ENCODE results near the gene RPL37.
"Not testable (repeated sequence)": the region's sequence is repeated elsewhere in the genome, so short reads cannot be mapped to it uniquely, and the experiment has no call there.

The RPL37 gene

GRCh38 chr5:40834849-40835787 lies at the start of gene RPL37:
Gene RPL37, minus strand, starts transcription at chr5:40835222. Its CDS starts 37 bp downstream, at chr5:40835185.
- peak; percentile 98 for DNase-seq

- DNase-seq = not testable (repeated sequence)
These were observed 48.0 kb upstream of the RPL37 start for GRCh38 chr5:40883051-40883450.

GRCh38 chr5:40882291-40882690 lies 47.3 kb upstream of the RPL37 start:
- no peak for DNase-seq

DNA sequence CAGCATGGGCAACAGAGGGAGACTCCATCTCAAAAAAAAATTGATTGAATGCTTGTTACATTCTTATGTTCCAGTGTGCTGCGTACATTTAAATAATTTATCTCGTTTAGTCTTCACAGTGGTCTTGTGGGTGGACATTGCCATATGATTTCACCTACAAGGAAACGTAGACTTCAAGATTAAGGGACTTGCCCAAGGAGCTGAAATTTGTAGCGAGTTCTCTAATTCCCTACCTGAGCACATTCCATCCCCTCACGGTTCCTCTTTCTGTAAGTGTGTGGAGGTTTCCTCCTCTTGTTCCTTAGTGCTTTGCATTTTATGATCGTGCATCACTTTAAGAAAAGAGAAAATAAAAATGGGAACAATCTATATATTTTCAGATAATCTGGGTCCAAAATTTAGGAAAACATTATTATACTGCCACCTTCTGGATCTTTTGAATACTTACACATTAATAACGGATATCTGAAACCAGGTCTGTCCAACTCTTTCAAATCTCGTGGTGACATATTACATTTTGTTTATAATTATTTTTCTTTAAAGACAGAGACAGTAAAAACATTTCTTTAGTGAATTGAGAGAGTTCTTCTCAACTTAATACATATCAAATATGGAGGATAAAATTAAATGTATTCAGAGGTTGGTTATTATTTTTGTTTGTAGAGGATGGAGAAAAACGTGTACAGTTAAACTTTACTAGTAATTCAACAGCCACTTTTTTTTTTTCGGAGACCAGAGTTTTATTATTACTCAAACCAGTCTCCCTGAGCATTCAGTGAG lies 44.3 kb upstream of the RPL37 start:
- DNase-seq = peak; percentile 13

DNA sequence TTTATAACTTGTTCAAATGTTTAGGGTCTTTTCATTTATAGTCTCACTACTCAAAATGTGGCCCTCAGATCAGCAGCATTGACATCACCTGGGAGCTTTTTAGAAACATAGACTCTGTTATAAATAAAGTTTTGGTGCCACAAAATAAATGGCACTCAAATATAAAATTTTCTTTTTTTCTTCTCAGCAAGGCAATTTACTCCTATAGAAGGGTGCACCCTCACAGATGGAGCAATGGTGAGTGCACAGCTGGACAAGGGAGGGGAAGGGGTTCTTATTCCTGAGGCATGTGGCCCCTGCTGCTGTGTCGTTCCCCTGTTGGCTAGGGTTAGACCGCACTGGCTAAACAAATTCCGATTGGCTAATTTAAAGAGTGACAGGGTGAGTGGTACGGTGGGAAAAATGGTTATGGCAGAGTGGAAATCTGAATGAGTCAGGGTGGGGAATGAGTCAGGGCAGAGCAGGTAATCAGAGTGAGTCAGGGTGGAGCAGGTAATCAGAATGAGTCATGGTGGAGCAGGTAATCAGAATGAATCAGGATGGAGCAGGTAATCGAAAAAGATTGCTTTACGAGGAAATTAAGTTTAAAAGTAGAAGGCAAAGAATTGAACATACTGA lies 42.5 kb upstream of the RPL37 start:
- peak; percentile 11 for DNase-seq

GRCh38 chr5:40875958-40876357 lies 40.9 kb upstream of the RPL37 start:
- DNase-seq = no peak

DNA sequence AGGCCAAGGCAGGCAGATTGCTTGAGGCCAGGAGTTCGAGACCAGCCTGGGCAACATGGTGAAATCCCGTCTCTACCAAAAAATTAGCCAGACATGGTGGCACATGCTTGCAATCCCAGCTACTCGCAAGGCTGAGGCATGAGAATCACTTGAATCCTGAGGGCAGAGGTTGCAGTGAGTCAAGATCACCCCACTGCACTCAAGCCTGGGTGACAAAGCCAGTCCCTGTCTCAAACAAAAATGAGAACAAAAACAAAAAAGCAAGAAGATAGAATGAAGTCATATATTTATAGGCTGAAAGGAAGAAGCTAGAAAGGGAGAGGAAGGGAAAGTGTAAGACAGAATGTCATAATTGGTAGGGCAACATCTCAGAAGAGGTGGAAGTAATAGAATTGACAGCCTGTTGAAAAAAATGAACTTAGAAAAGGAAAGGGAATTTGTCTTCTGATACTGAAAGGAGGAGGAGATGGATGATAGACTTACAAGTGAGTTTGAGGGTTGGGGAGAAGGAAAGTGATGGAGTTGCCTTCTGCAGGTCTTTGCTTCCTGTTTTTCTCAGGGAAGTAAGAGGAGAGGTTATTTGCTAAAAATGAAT lies 38.4 kb upstream of the RPL37 start:
- no peak for DNase-seq

DNA sequence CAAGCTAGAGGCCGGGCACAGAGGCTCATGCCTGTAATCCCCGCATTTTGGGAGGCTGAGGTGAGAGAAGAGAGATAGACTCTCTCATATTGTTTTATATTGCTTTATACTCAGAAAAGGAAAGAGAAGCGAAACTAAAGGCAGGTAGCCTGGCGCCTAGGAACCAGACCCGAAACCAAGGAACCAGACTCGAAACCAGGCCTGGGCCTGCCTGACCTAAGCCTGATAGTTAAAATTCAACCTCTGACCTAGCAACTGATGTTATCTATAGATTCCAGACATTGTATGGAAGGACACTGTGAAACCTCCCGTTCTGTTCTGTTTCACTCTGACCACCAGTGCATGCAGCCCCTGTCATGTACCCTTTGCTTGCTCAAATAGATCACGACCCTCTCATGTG lies 37.2 kb upstream of the RPL37 start:
- DNase-seq = not testable (repeated sequence)

DNA sequence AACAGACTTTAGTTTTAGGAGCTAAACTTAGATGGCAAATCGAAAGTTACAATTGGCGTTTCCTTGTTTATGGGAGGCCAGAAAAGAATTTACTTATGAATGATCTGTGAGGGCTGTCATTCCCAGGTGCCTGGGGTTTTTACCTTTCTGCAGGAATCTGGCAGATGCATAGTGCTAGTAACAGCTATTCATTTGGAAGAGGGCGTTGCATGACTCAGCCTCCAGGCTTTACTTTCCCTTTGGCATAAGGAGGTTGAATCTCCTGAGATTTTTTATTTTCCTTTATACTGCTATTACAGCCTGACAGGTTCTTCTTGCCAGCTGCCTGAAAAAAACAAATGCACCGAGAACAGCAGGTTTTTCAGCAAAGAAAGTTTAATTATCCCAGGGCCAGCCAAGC lies 36.2 kb upstream of the RPL37 start:
- no peak for DNase-seq

DNA sequence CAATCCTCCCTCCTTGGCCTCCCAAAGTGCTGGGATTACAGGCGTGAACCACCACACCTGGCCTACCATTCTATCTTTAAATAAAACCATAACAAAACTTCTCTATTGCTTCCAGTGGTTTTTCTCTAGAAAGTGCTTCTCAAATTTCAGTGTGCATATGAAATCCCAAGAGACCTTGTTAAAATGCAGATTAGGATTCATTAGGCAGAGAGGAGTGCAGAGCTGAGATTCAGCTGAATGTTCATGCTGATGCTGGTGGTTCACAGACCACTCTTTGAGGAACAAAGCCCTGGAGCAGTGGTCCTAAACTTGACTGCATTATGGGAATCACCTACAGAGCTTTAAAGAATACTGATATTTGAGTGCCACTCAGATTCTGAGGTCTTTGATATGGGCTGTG lies 34.4 kb upstream of the RPL37 start:
- no peak for DNase-seq

- no peak for DNase-seq
These were observed 31.8 kb upstream of the RPL37 start for GRCh38 chr5:40866844-40867243.

DNA sequence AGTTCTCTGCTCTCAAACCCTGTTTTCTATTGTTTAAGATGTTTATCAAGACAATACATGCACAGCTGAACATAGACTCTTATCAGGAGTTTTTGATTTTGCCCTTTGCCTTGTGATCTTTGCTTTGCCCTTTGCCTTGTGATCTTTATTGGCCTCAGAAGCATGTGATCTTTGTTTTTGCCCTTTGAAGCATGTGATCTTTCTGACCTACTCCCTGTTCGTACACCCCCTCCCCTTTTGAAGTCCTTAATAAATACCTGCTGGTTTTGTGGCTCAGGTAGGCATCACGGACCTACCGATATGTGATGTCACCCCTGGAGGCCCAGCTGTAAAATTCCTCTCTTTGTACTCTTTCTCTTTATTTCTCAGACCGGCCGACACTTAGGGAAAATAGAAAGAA lies 30.0 kb upstream of the RPL37 start:
- not testable (repeated sequence) for DNase-seq

GRCh38 chr5:40860711-40861110 lies 25.7 kb upstream of the RPL37 start:
- no peak for DNase-seq

- no peak for DNase-seq
These were observed 18.7 kb upstream of the RPL37 start for GRCh38 chr5:40853632-40854192.

DNA sequence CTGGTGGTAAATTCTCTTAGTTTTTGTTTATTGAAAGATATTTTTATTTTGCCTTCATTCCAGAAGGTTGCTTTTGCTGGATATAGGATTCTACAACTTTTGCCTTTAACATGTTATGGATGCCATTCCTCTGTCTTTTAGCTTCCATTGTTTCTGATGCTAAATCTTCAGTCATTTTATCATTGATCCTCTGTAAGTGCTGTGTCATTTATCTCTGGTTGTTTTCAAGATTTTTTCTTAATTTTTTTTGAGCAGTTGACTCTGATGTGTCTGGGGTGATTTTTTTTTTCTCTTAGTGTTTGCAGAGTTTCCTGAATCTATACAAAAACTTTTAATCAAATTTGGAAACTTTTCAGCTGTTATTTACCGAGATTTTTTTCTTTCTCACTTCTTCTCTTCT lies 12.5 kb upstream of the RPL37 start:
- DNase-seq = no peak

GRCh38 chr5:40846371-40846770 lies 11.3 kb upstream of the RPL37 start:
- DNase-seq = no peak

DNA sequence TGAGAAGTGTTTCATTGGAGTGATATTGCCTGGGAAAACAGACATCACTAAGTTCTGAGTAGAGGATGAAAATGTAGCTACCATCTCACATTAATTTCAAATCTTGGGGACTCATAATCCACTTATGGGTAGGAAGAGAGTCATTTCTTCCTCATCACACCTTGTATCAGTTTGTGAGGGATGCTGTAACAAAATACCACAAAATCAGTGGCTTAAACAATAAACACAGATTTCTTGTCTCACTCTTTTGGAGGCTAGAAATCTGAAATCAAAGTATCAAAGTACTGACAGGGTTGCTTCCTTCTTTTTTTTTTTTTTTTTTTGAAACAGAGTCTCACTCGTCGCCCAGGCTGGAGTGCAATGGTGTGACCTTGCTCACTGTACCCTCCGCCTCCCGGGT lies 9.5 kb upstream of the RPL37 start:
- no peak for DNase-seq

GRCh38 chr5:40842351-40842750 lies 7.3 kb upstream of the RPL37 start:
- DNase-seq = no peak

DNA sequence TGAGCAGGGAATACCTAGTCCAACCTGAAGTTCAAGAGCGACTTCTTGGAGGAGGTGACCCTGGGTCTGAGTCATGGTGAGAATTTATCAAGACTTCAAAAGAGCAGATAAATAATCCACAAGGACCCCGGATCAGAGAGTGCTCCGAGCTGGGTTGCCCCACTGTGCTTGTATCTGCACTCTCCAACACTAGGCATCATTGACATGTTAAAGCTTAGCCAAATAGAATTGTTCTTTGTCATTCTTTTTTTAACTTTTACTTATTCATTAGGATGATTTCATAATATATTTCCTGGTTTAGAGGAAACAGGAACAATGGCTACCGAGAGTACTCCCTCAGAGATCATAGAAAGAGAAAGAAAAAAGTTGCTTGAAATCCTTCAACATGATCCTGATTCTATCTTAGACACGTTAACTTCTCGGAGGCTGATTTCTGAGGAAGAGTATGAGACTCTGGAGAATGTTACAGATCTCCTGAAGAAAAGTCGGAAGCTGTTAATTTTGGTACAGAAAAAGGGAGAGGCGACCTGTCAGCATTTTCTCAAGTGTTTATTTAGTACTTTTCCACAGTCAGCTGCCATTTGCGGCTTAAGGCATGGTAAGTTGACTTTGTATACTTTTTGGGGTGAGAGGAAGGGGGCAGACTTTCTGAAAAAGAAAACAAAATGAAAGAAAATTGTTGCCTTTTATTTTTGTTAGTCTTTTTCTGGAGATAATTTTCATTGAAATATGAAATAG lies 6.2 kb upstream of the RPL37 start, which contains the start of gene CARD6:
Gene CARD6, plus strand, starts transcription at position 300 of the 738 bp plus-strand sequence. Its CDS starts 16 bp downstream, at position 316.
- DNase-seq = no peak

DNA sequence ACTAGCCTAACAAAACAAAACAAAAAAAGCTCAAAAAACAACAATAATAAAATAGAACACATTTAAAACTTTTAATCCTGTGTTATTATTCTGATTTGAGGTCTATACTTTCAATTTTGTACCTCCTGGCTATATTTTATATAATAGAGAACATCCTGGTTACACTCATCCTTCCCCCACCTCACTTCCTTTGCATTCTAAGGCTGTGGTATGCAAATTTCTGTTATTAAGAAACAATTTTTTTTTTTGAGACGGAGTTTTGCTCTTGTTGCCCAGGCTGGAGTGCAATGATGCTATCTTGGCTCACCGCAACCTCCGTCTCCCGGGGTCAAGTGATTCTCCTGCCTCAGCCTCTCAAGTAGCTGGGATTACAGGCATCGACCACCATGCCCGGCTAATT lies 3.1 kb upstream of the RPL37 start:
- no peak for DNase-seq

DNA sequence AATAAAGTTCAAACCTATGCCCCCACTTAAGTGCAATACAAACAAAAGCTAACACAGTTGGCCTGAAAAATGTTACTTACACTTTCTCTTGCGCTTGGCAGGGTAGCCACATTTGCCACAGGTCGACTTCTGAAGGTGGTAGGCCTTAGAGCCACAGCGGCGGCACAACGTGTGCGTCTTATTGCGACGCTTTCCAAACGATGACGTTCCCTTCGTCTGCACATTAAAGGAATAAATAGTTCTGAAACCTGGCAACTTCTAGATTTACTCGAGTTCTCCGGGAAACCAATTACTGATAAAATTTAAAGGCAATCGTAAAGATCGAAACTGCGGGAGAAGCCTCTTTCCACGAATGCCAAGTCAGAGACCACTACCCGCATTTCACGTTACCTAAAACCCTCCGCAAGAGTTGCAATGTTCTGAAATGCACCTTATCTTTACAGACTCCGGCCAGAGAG lies 602 bp downstream of the RPL37 start:
- peak; percentile 37 for DNase-seq
